Duodenal mucosa (tissue), 2 donors: ENCODE results near the gene NID1.
"Not testable (repeated sequence)": the region's sequence is repeated elsewhere in the genome, so short reads cannot be mapped to it uniquely, and the experiment has no call there.

Experiments
- H3K27ac ChIP-seq: one replicate; pipeline ENCODE4 v1.7.0; 2013; ENCODE audit warnings: low read depth, low read length
- H3K27me3 ChIP-seq, 2 donors: one replicate each; pipeline ENCODE4 v1.7.0; 2013; ENCODE audit warnings: low read length in 2 of 2, control low read depth in 1 of 2; ENCODE audit not compliant: insufficient read depth in 2 of 2, control insufficient read depth in 1 of 2
- H3K36me3 ChIP-seq, 2 donors: one replicate each; pipeline ENCODE4 v1.7.0; 2013; ENCODE audit warnings: low read length in 2 of 2, control low read depth in 1 of 2; ENCODE audit not compliant: insufficient read depth in 2 of 2, control insufficient read depth in 1 of 2
- H3K4me1 ChIP-seq, 2 donors: one replicate each; pipeline ENCODE4 v1.7.0; 2013; ENCODE audit warnings: low read length in 2 of 2, control low read depth in 1 of 2; ENCODE audit not compliant: insufficient read depth in 2 of 2, control insufficient read depth in 1 of 2
- H3K4me3 ChIP-seq, 2 donors: one replicate each; pipeline ENCODE4 v1.7.0; 2013; ENCODE audit warnings: low read length in 2 of 2, low read depth in 1 of 2
- H3K9ac ChIP-seq, 2 donors: one replicate each; pipeline ENCODE4 v1.7.0; 2013; ENCODE audit warnings: low read length in 2 of 2, low read depth in 1 of 2
- H3K9me3 ChIP-seq, 2 donors: one replicate each; pipeline ENCODE4 v1.7.0; 2013; ENCODE audit warnings: low read length in 2 of 2, control low read depth in 1 of 2; ENCODE audit not compliant: control insufficient read depth in 1 of 2

Gene NID1

DNA sequence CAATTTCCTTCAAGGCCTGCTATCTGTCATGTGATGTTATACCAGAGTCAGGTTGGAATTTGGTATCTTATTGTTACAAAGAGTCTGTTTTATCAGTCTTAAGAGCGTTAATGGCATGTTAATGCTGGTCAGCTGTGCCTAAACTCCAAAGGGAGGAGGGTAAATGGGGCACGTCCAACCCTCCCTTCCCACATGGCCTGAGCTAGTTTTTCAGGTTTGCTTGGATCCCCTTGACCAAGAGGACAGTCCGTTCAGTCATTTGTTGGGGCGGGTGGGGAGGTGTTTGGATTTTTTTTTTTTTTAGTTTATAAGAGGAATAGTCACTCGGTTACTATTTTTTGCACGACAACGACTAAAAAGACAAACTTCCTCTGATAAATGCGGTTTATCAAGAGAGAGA lies 134.3 kb downstream of the NID1 start:
- Histone ChIP-seq H3K27ac (no peak overlapping the region), H3K4me3 (no peak overlapping the region), H3K9ac (no peak overlapping the region), H3K27me3 (no peaks in the 10 kb centered on the region), H3K9me3 (no peaks in the 10 kb centered on the region), H3K36me3 (no peaks in the 10 kb centered on the region), H3K4me1 (peaks cover 13 to 14% of the 10 kb centered on the region in 2 donors)

DNA sequence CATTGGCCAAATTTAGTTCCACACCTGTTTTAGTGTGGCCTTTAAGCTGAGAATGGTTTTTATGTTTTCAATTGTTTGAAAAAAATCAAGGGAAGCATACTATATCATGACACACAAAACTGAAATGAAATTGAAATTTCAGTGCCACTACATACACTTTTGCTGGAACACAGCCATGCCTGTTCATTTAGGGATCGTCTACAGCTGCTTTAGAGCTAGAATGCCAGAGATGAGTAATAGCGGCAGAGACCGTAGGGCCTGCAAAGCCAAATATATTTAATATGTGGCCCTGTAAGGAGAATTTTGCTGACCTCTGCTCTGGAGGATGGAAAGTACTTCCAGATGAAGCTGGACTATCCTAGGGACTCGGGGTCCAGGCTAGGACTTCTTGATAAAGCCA lies 135.7 kb downstream of the NID1 start:
- Histone ChIP-seq H3K9me3 (no peaks in the 10 kb centered on the region), H3K4me3 (no peak overlapping the region), H3K4me1 (peaks cover 14 to 15% of the 10 kb centered on the region in 2 donors), H3K27me3 (no peaks in the 10 kb centered on the region), H3K27ac (no peak overlapping the region), H3K9ac (no peak overlapping the region), H3K36me3 (no peaks in the 10 kb centered on the region)

DNA sequence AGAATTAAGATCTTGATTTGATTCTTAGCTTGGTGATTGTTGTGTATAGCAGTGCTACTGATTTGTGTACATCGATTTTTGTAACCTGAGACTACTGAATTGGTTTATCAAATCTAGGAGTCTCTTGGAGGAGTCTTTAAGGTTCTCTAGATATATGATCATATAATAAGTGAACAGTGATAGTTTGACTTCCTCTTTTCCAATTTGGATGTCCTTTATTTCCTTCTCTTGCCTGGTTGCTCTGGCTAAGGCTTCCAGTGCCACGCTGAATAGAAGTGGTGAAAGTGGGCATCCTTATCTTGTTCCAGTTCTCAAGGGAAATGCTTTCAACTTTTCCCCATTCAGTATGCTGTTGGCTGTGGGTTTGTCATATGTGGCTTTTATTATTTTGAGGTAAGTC lies 136.7 kb downstream of the NID1 start:
- Histone ChIP-seq H3K27ac (no peak overlapping the region), H3K27me3 (no peaks in the 10 kb centered on the region), H3K4me1 (peaks cover 16 to 20% of the 10 kb centered on the region in 2 donors), H3K9me3 (no peaks in the 10 kb centered on the region), H3K4me3 (no peak overlapping the region), H3K9ac (no peak overlapping the region), H3K36me3 (no peaks in the 10 kb centered on the region)

- H3K9ac ChIP-seq, H3K4me3 ChIP-seq, H3K9me3 ChIP-seq, H3K36me3 ChIP-seq, H3K27ac ChIP-seq, H3K27me3 ChIP-seq: not testable (repeated sequence)
- peaks cover 12 to 20% of the 10 kb centered on the region in 2 donors for H3K4me1 ChIP-seq
Measured at GRCh38 chr1:235927551-235927950, 137.3 kb downstream of the NID1 start.
